Memory B cell (primary cell): ENCODE results near the gene DLGAP4.

Experiments used
- ATAC-seq: fragments of 150-1000 bp; cut with Tn5 transposase; 2 replicates; pipeline ENCODE4 v1.10.0; 2021; ENCODE audit warnings: low read depth, mild to moderate bottlenecking, moderate library complexity
- DNase-seq, 2 donors: peaks; one replicate each; pipeline ENCODE4 v3.0.0; 2022; ENCODE audit warnings: low spot score in 2 of 2
- H3K27ac Mint-ChIP-seq: one replicate; pipeline ENCODE4 v1.8.0; 2022; ENCODE audit warnings: mild to moderate bottlenecking, moderate library complexity, mixed read lengths
- H3K27me3 Mint-ChIP-seq: one replicate; pipeline ENCODE4 v1.8.0; 2022; ENCODE audit warnings: mixed read lengths
- H3K36me3 Mint-ChIP-seq: one replicate; pipeline ENCODE4 v1.8.0; 2022; ENCODE audit warnings: mild to moderate bottlenecking, mixed read lengths
- H3K4me1 Mint-ChIP-seq: one replicate; pipeline ENCODE4 v1.8.0; 2022; ENCODE audit warnings: mixed read lengths
- H3K4me3 Mint-ChIP-seq: one replicate; pipeline ENCODE4 v1.8.0; 2022; ENCODE audit warnings: mild to moderate bottlenecking, moderate library complexity, mixed read lengths
- H3K9me3 Mint-ChIP-seq: one replicate; pipeline ENCODE4 v1.8.0; 2022; ENCODE audit warnings: mixed read lengths

Gene DLGAP4

DNA sequence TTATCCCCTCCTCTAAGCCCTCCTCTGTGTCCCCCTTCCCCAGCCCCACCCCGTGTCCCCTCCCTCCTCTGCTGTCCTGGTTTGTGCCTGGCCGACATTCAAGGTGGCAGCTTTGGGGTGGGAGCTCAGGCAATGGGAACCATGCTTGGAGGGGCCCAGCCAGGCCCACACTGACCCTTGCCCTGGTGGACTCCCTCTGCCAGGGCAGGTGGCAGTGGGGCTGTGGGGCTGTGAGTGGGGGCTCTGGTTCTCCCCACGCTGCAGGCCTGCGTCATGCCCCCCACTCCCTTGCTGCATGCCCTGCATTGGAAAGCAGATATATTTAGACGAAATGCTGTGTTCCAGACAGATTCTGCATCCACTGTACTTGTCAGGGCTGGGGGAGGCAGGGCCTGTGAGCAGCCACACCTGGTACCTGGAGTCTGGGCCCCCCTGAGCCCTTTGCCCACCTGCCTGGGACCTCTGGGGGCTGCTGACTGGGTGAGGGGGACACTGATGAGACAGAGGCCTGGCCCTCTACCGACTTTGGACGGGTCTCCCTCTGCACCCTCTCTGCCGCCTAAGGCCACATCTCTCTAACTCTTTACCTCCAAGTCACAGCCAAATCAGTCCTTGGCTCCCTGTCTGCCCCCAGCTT, 14.2 kb downstream of the DLGAP4 start:
- no peak overlapping the region for H3K27ac Mint-ChIP-seq
- ATAC-seq (no peak), DNase-seq (no peak)
- no peaks in the 10 kb centered on the region for H3K36me3 Mint-ChIP-seq
- peaks cover 3% of the 10 kb centered on the region for H3K9me3 Mint-ChIP-seq
- peaks cover 4% of the 10 kb centered on the region for H3K4me1 Mint-ChIP-seq
- H3K4me3 Mint-ChIP-seq = no peak overlapping the region
- peaks cover 11% of the 10 kb centered on the region for H3K27me3 Mint-ChIP-seq

DNA sequence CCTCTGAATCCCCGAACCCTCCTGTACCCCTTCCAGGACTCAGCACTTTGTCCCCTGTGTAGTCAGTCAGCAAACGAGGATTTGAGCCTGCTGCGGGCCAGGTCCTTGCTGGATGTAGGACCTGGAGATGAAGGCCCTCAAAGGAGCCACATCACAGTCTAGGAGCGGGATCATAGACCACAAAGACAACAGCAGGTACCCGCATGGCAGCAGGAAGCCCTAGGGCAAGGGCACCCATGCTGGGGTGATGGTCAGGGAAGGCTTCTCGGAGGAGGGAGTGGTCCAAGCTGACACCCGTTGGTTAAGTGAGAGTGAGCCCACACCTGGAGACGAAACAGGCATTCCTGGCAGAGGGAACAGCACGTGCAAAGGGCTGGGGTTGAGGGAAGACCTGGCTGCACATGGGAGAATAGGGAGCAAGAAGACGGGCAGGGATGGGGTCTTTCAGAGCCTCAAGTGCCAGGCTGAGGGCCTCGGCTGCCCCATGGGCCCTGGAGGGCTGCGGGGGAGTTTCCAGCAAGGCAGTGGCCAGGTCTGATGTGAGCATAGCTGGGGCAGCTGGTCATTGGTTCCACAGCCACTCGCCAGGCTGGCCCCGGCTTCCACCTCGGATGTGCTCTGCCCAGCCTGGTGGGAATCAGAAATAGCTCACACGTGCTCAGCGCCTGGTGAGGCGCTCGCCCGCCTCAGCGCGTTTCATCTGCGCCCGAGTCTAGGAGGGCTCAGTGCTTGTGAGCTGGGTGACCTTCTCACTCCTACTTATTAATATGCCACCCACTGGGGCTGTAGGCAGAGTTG, 15.0 kb downstream of the DLGAP4 start:
- Mint-ChIP-seq H3K4me1 (peaks cover 4% of the 10 kb centered on the region), H3K4me3 (no peak overlapping the region), H3K36me3 (no peaks in the 10 kb centered on the region), H3K27ac (no peak overlapping the region), H3K27me3 (peaks cover 11% of the 10 kb centered on the region), H3K9me3 (peaks cover 5% of the 10 kb centered on the region)
- DNase-seq = no peak
- no peak for ATAC-seq

DNA sequence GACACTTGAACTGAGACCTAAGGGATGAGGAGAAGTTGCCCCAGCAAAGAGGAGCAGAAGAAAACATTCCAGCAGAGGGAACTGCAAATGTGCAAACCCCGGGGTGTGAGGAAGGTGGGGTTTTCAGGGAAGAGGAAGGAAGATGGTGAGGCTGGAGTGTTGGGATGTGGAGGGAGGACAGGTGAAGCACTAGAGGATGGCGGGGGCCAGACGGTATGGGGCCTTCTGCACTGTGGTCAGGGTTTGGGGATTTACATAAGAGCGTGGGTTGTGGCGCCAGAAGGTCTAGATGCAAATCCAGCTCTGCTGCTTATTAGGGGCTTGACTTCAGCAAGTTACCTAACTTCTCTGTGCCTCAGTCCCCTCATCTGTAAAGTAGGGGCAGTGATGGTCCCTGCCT, 16.0 kb downstream of the DLGAP4 start:
- DNase-seq = no peak
- Mint-ChIP-seq H3K4me1 (peaks cover 4% of the 10 kb centered on the region), H3K27ac (no peak overlapping the region), H3K36me3 (no peaks in the 10 kb centered on the region), H3K27me3 (peaks cover 9% of the 10 kb centered on the region), H3K9me3 (peaks cover 7% of the 10 kb centered on the region), H3K4me3 (no peak overlapping the region)
- ATAC-seq = no peak

DNA sequence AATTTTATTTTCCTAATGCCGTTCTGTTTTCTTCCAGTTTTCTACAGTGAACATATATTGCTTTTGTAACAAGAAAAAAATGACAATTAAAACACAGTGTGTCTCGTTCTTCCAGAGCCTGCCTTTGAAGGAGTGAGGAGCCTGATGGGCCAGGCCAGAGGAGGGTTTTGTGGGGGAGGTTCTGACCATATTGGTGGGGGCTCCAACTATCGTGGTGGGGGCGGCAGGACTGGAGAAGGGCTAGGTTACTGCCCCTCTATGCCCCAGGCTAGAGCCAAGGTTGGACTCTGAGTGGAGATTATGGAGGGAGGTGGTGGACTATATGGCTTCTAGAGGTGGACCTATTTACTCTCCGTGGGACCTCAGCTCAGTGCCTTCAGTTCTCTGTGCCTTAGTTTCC, 24.0 kb downstream of the DLGAP4 start:
- DNase-seq (no peak), ATAC-seq (no peak)
- peaks cover 4% of the 10 kb centered on the region for H3K9me3 Mint-ChIP-seq
- no peaks in the 10 kb centered on the region for H3K4me1 Mint-ChIP-seq
- no peak overlapping the region for H3K4me3 Mint-ChIP-seq
- H3K27me3 Mint-ChIP-seq = peaks cover 20% of the 10 kb centered on the region
- no peak overlapping the region for H3K27ac Mint-ChIP-seq
- no peaks in the 10 kb centered on the region for H3K36me3 Mint-ChIP-seq

DNA sequence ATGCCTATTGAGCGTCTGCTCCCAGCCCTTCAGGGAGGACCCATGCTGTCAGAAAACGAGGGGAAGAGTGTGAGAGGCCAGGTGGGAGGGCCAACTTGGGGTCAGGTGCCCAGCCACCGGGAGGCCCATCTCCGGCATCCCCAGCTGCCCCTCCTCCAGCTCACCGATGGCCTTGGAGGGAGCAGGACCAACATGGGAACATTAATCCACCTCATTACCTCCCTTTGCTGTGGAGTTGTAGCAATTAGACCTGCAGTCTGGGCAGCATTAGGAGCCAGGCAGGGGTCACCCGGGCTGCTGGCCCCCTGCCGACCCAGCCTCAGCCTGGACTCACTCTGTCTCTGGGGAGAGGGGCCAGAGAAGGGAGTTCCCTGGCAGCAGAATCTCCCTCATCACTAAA, 25.1 kb downstream of the DLGAP4 start:
- Mint-ChIP-seq H3K4me1 (no peaks in the 10 kb centered on the region), H3K27ac (no peak overlapping the region), H3K9me3 (peaks cover 1% of the 10 kb centered on the region), H3K4me3 (no peak overlapping the region), H3K27me3 (peaks cover 25% of the 10 kb centered on the region), H3K36me3 (no peaks in the 10 kb centered on the region)
- ATAC-seq (no peak), DNase-seq (no peak)

DNA sequence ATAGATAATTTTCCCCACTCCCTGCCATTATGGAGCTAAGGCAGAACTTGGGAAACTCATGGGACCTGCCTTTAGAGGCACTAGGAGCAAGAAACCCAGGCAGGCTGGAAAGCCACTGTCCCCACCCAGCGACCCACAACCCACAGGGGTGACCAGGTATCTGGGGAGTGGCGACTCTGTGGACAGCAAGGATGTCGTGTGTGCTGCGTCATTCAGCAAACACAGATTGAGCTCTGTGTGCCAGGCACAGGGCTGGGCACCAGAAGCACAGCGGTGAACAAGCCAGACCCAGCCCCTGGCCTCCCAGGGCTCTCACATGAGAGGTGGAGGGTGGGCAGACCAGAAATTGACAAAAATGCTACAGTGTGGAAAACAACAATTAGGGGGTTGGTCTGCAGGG, 27.7 kb downstream of the DLGAP4 start:
- Mint-ChIP-seq H3K9me3 (no peaks in the 10 kb centered on the region), H3K4me1 (no peaks in the 10 kb centered on the region), H3K27ac (no peak overlapping the region), H3K27me3 (peaks cover 38% of the 10 kb centered on the region), H3K4me3 (no peak overlapping the region), H3K36me3 (no peaks in the 10 kb centered on the region)
- ATAC-seq (no peak), DNase-seq (no peak)

DNA sequence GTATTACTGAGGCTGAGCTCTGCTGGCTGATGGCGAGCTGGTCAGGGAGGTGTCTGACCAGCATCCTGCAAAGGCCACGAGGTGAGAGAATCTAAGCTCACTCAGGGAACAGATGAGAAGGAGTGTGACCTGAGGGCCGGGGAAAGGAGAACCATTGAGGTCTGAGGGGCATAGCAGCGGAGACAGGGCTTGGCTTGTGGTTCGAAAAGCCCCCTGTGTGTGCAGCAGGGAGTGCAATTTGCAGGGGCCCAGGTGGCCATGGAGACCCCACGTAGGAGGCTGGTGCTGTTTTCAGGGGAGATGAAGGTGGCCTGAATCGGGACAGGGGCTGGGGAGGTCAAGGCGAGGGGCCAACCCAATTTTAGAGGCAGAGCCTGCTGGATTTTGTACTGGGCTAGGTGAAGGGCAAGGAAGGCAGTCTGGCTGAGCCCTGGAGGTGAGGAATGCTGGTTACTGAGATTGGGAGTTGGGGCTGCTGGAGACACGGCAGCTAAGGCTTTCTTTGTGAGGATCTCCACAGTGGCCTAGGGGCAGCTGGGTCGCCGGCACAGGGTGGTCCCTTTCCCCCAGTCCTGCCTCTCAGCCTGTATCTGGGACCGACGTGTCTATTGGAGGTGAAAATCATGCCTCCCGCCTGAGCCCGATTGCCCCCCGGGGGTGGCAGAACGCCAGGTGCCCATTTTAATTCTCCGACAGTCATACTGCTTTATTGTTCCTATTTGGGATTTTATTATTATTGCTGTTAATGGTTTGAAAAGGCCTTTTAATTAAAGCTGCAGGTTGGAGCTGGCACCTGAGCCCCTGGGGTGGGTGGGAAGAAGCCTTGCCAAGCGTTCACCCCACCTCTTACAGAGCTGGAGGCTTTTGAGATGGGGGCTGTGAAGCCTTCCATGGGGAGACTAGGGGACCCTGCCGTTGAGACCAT, 28.4 kb downstream of the DLGAP4 start:
- Mint-ChIP-seq H3K27ac (no peak overlapping the region), H3K4me3 (no peak overlapping the region), H3K27me3 (peaks cover 40% of the 10 kb centered on the region), H3K9me3 (no peaks in the 10 kb centered on the region), H3K36me3 (no peaks in the 10 kb centered on the region), H3K4me1 (peaks cover 1% of the 10 kb centered on the region)
- DNase-seq (no peak), ATAC-seq (no peak)

DNA sequence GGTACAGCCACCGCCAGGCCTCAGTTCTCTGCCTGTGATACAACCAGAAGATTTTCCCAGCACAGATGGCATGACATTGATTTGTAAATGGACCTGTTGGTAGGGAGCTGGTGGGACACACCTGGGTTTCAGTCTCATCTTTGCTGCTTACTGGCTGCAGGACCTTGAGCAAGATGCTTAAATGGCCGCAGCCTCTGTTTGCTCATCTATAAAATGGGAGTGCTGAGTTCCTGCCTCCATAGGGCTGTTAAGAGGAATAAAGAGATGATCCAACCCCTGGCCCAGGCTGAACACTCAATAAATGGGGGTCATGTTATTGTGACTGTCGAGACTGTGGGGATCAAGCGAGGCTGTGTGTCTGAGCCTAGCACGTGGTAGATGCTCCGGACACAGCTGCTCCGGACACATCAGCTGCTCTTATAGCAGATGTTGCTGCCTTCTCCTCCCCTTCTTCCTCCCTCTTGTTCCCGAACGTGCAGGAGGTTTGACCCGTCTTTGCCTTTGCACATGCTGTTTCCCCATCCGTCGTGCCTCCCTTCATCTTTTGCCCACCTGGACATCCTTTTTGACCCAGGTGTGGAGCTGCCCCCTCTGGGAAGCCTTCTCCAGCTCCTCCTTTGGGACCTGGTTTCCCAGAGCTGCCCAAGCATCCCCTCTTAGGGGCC, 29.2 kb downstream of the DLGAP4 start:
- Mint-ChIP-seq H3K9me3 (no peaks in the 10 kb centered on the region), H3K4me1 (peaks cover 3% of the 10 kb centered on the region), H3K27me3 (peaks cover 42% of the 10 kb centered on the region), H3K36me3 (no peaks in the 10 kb centered on the region), H3K4me3 (no peak overlapping the region), H3K27ac (no peak overlapping the region)
- no peak for ATAC-seq
- DNase-seq = no peak

DNA sequence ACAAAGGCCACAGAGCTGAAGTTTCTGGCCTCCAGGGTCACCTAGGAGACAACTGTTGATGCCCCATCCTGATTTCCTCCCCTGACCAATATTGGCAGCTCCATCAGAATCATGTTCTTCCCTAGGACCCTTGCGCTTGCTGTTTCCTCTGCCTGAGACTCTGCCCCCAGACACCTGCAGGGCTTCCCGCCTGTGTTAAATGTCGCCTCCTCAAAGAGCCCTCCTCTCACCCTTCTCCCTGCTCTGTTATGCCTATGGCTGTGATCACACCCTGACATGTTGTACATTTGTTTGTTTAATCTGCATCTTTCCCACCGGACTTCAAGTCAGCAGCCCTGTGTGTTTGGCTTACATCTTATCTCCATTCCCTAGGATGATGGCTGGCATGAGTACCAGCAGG, 30.1 kb downstream of the DLGAP4 start:
- H3K4me1 Mint-ChIP-seq = peaks cover 3% of the 10 kb centered on the region

DNA sequence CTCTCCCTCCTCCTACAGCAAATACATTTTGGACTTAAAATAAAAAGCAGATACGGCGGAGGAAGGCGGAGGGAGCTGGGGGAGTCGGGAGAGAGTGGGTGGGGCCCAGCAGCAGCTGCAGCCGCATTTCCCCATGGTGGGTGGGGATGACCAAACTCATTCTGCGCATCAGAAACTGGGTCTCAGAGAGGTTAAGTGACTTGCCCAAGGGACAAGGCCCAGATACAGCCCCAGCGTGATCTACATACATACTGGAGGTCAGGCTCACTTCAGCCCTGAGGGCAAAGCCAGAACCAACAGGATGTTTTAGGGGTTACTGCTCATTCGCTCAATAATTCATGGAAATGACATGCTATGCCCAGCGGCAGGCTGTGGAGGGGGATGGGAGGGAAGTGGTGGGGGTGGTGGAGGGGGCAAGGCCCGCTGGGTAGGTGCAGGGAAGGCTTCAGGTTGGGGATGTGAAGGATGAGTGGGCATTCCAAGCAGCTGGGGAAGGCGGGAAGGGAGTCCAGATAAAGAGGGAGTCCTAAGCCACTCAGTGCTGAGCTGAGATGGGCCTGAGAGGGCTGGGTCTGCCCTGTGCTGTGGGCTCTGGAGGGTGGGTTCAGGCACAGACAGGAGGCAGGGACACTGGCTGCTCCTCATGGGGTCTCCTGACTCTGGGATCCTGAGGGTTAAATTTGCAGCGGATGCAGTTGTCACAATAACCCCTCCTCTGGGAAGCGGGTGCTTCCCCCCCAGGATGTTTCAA, 31.0 kb downstream of the DLGAP4 start:
- DNase-seq (no peak), ATAC-seq (no peak)
- H3K27ac Mint-ChIP-seq = no peak overlapping the region
- no peak overlapping the region for H3K4me3 Mint-ChIP-seq
- H3K36me3 Mint-ChIP-seq = no peaks in the 10 kb centered on the region
- peaks cover 42% of the 10 kb centered on the region for H3K27me3 Mint-ChIP-seq
- no peaks in the 10 kb centered on the region for H3K9me3 Mint-ChIP-seq
- H3K4me1 Mint-ChIP-seq = peaks cover 3% of the 10 kb centered on the region

More for the DNA sequence above, 30.1 kb downstream of the DLGAP4 start:
- no peak for ATAC-seq
- Mint-ChIP-seq H3K27me3 (peaks cover 45% of the 10 kb centered on the region), H3K27ac (no peak overlapping the region), H3K36me3 (no peaks in the 10 kb centered on the region), H3K9me3 (no peaks in the 10 kb centered on the region), H3K4me3 (no peak overlapping the region)
- no peak for DNase-seq

DNA sequence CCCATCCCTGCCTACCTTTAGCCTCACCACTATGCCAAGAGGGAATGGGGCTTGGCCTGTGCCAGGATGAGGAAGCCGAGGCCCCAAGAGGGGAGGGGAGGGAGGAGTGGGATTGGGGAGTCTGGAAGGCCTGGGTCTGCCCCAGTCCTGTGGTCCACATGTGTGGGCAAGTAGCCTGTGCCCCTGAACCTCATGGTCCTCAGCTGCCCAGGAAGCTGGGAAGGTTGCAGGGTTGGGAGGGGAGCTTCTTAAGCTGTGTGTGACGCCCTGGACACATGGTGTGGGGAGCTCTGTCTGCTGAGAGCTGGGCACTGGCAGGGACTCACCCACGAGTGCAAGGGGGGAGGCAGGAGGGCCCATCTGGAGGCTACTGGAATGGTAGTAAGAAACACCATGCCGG, 31.7 kb downstream of the DLGAP4 start:
- Mint-ChIP-seq H3K27me3 (peaks cover 44% of the 10 kb centered on the region), H3K27ac (no peak overlapping the region), H3K36me3 (no peaks in the 10 kb centered on the region), H3K4me1 (peaks cover 3% of the 10 kb centered on the region), H3K4me3 (no peak overlapping the region), H3K9me3 (no peaks in the 10 kb centered on the region)
- DNase-seq (no peak), ATAC-seq (no peak)

DNA sequence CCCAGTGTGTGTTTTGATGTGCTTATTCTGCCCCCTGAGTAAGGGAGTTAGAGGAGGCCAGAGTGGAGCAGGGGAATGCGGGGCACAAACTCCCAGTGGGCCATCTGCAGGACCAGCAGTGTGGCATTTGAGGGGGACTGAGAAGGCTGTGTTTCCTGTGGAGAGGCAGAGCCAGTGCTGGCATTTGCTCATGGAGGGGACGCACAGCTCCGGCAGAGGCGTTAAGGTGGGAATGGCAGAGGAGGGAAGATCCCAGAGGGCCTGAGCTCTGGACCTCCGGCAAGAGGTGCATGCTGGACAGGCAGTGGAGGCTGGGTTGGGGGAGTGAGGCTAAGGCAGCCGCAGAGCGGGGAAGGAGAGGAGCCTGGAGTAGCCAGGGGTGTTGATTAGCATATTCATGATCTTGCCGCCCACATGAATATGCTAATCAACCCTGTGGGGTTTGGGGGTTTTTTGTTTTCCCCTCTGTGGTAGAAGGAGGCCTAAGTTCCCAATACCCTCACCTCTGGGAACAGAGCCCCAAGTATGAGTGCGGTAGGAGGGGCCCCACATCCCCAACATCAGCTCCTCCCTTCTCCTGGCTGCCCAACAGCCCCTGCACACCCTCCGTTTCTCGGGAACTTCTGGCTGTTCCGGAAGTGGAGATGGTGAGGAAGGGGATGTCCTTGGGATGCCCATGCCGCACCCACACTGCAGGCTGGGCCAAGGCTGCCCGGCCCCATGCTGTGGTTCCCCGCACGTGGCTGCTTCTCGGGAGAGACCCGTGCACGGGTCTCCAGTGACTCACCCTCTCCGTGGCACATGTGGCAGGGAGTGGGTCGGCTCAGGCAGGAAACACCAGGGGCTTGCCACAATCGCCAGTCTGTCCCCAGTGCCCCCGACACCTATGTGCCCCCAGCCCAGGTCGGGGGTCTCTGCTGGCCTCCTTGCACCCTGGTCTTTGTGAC, 33.8 kb downstream of the DLGAP4 start:
- H3K27ac Mint-ChIP-seq = no peak overlapping the region
- no peak for DNase-seq
- ATAC-seq = no peak
- no peaks in the 10 kb centered on the region for H3K9me3 Mint-ChIP-seq
- H3K4me3 Mint-ChIP-seq = no peak overlapping the region
- H3K4me1 Mint-ChIP-seq = peaks cover 3% of the 10 kb centered on the region
- H3K27me3 Mint-ChIP-seq = peaks cover 35% of the 10 kb centered on the region
- no peaks in the 10 kb centered on the region for H3K36me3 Mint-ChIP-seq
